Stimulated activated CD8-positive, alpha-beta memory T cell treated with anti-CD3 and anti-CD28 coated beads, Interleukin-15, amount 100 ng/mL, for 4 hours (primary cell): Measurements from ENCODE around the gene SUSD2.
"Not testable (repeated sequence)": the region's sequence is repeated elsewhere in the genome, so short reads cannot be mapped to it uniquely, and the experiment has no call there.

Experiments
- DNase-seq, 2 donors: peaks; one replicate each; pipeline ENCODE4 v3.0.0-alpha.2; 2020; ENCODE audit warnings: low read depth in 2 of 2

The SUSD2 gene

DNA sequence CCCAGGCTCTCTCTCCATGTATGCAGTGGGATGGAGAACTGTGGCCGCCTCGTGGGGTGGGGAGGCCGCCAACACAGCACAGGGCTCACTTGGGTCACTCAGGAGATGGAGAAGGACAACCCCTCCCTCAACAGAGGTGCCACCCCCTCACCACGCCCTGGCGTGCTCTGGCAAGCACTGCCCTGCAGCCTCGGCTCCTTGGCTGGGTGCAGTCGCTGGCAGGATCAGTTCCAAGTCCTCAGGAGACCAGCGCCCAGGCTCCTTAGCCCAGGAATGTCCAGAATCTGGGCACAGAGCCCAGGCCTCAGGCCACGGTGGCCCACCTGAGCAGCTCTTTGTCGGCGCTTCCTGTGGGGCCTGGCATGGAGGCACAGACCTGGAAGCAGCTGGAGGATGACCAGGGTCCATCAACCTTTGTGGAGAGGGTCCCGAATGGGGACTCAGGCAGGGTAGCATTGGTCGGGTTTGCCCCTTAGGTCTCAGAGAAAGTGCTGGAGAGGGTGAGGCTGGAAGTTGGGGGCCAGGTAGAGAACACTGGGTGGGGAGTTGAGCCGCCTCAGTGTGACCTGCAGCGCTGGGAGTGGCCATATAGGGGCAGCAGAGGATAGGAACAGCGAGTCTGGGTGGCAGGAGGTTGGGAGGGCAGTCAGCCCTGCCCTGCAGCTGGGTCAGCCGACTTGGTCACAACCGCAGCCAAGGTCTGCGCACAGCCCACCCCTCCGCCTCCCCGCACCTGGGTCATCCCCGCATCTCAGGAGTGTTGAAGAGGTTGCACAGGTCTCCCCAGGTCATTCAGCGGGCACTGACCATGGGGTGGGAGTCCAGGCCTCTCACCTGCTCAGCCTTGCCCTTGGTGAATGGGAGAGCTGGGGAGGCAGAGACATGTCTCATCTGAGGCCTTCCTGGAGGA is 8.2 kb downstream of the SUSD2 start:
- DNase-seq = no peak

DNA sequence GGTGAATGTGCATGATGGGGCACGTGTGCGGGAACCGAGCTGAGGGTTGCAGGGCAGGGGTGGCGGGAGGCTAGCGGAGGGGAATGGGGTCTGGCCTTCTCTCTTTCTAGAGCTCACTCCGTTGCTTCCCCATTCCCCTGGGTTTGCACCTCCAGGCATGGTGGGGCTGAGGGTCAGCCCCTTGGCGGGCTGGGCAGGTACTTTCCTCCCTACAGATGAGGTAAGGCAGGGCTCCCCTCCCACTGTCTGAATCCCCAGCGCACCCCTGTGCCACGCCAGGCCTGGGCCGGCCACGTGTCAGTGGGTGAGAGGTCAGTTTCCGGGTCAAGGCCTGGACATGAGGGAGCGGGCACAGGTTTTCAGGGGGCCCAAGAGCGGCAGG is 8.9 kb downstream of the SUSD2 start:
- no peak for DNase-seq

DNA sequence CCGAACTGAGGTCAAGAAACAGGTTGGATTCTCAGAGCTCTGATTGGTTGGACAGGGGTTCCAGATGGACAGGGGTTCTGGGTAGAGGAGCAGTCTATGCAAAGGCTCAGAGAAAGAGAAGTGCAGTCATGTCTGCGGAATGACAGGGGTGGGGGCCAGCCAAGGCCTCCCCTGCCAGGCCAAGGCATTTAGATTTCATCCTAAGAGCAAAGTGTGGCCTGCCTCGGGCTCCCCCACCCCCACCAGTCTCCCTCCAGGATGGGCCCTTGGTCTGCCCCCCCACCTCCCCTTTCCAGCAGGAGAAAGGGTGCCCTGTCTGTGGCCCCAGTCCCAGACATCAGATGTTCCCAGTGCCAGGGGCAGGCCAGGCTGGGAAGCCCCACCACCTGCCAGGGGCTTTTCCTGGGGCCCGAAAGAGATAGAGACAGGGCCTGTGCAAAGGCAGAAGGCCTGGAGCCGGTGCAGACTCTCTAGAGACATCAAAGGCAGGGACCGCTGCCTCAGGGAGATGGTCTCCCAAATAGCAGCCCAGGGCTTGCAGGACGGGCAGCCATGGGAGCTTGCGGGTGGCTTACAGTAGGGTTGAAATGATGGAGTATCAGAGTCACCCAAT is 9.4 kb downstream of the SUSD2 start:
- DNase-seq = no peak

DNA sequence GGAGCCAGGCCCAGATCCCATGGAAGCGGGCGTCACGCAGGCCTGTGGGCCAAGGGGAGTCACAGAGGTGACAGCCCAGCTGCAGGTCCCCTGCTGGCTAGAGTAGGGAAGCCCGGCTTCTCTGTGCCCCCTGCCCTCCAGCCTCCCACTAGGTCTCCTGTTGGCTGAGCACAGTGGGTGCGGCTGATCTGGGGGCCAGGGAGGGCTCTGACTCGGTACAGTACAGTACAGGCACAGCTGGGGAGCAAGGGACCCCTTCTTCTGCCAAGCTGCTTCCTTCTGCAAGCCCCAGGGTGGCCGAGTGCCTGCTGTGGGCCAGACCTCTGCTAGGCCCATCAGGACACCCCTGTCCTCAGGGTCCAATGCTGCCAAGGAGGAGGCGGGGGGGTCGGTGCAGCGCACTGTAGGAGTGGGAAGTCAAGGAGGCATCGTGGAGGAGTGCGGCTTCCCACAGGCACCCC is 10.1 kb downstream of the SUSD2 start:
- DNase-seq = no peak

DNA sequence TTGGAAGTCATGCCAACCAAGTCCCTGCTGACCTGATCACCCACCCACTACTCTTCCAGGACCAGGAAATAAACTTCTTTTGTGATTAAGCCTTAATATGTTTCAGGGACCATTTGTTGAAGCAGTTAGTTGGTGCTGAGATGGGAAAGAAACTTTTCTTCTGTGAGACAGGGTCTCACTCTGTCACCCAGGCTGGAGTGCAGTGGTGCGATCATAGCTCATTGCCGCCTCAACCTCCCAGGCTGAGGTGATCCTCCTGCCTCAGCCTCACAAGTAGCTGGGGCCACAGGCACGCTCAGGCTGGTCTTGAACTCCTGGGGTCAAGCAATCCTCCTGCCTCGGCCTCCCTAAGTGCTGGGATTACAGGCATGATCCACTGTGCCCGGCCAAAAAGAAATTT is 10.6 kb downstream of the SUSD2 start:
- no peak for DNase-seq

DNA sequence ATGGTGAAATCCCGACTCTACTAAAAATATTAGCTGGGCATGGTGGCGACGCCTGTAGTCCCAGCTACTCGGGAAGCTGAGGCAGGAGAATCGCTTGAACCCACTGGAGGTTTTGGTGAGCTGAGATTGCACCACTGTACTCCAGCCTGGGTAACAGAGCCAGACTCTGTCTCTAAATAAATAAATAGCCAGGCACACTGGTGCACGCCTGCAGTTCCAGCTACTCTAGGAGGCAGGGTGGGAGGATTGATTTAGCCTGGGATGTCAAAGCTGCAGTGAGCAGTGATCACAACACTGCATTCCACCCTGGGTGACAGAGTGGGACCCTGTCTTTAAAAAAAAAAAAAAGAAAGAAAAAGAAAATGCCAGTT is 17.4 kb downstream of the SUSD2 start:
- DNase-seq = no peak

DNA sequence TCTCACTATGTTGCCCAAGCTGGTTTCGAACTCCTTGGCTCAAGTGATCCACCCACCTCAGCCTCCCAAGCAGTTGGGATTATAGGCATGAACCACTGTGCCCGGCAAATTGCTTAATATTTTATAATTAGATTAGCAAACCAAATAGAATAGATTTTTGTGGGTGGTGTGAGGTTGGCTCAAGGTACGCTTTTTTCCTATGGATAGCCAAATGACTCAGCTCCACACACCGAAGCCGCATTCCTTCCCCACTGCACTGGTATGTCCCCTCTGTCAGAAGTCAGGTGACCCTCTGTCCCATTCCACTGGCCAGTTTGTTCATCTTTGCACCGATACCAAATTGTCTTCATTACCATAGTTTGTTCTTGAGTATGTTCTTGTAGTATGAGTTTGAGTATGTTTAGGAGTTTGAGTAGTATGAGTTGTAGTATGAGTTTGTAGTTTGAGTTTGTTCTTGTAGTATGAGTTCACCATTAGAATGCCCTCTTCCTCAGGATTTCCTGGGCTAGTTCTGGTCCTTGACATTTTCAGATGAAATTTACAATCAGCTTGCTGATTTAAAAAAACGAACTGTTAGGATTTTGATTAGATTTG is 19.4 kb downstream of the SUSD2 start:
- no peak for DNase-seq

DNA sequence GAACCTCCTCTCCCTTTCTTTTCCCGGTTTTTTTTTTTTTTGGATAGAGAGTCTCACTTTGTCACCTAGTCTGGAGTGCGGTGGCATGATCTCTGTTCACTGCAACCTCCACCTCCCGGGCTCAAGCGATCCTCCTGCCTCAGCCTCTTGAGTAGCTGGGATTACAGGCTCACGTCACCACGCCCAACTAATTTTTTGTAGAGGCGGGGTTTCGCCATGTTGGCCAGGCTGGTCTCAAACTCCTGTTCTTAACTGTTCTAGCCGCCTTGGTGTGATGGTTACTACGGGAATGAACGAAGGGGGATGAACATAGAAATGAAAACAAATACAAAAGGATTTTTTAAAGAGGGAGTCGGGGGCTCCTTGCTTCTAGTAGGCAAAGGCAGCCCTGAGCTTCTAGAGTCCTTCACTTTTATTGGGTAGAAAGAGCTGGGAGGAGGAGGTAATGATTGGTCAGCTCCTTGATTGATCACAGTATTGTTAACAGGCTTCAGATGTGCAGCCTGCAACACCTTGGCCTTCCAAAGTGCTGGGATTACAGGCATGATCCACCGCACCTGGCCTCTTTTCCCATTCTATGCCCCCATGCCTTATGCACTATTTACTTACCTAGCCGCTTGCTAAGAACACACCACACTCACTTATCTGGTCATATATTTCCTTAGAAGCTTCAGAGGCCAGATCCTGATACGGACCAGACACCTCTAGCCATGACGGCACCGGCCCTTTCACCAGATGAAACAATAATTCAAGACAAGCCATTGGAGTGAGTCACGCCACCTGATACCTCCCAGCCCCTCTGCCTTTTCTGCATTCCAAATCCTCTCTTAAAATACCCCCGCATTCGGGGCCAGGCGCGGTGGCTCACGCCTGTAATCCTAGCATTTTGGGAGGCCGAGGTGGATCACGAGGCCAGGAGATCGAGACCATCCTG is 20.7 kb downstream of the SUSD2 start:
- no peak for DNase-seq

DNA sequence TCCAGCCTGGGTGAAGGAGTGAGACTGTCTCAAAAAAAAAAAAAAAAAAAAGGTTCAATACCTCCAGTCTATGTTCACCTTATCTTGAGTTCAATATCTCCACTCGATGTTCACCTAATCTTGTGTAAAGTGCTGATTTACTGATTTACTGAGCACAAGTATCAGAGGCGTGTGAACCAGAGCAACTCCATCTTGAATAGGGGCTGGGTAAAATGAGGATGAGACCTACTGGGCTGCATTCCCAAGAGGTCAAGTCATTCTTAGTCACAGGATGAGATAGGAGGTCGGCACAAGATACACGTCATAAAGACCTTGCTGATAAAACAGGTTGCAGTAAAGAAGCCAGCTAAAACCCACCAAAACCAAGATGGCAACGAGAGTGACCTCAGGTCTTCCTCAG is 22.6 kb downstream of the SUSD2 start:
- DNase-seq = not testable (repeated sequence)

DNA sequence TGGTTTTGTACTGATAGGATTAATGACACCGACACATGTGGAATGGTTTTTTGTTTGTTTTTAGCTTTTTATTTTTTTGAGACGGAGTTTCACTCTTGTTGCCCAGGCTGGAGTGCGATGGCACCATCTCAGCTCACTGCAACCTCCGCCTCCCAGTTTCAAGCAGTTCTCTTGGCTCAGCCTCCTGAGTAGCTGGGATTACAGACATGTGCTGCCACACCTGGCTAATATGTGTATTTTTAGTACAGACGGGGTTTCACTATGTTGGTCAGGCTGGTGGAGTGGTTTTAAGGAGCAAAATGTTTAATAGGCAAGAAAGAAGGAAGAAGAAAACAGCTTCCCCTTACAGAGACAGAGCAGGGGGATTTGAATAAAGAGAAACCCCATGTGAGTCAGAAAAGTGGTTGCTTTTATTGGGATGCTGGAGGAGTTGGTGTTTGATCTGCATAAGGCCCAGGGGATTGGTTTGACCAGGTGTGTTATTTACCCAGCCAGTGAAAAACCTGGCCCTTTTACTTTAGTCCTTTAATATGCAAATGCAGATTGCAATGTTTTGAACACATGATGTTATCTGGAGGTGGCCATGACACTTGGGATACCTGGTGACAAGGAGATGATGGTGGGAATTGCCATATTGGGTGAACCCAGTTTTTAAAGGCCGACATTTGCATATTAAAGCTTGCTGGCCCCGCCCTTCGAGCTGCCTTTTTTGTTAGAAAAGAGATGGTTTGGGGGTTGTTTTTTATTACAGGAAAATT is 24.3 kb downstream of the SUSD2 start:
- DNase-seq = no peak

DNA sequence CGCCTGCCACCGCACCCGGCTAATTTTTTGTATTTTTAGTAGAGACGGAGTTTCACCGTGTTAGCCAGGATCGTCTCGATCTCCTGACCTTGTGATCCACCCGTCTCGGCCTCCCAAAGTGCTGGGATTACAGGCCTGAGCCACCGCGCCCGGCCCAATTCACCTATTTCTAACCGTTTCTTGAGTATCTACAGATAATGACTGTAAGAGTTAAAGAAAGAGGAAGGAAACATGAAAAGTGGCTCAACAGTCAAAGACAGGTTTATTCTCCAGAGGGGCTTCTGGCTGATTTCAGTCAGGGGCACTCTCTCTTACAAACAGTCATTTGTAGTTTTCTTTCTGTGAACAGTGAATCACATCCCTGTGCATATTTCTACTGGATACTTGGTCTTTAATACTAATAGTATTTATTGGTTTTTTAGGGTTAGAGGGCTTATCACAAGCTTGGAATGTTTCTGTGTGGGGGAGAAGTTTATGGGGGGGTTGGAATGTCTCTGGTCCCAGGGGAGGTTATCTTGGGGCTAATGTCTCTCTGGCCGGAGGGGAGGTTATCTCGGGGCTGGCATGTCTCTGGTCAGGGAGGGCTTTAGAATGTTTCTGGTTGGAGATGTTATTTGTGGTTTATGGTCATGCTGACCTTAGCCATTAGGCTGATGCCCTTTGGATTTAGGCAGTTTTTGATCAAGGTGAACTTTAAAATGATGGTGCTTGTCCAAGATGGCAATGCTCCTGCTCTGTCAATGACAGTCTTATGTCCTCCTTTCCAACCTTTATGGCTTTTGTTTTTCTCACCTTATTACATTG is 25.4 kb downstream of the SUSD2 start:
- DNase-seq = not testable (repeated sequence)

DNA sequence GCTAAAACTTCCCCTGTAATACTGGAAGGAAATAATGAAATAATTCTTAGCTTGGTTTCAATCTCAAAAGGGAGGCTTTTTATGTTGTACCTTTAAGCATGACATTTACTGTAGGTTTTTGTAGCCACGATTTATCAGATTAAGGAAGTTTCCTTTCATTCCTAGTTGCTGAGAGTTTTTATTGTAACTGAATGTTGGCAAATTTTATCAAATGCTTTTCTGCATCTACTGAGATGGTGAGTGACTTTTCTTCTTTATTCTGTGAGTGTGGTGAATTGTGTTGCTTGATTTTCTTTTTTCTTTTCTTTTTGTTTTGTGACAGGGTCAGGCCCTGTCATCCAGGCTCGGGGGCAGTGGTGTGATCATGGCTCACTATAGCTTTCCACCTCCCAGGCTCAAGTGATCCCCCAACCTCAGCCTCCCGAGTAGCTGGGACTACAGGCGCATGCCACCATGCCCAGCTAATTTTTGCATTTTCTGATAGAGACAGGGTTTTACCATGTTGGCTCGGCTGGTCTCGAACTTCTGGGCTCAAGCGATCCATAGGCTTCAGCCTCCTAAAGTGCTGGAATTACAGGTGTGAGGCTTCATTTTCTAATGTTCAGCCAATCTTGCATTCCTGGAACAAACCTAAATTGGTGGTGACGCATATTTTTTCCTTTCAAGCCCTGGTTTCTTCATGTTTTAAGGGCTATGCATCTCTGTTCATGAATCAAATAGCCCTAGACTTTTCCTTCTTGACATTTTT is 26.2 kb downstream of the SUSD2 start:
- DNase-seq = no peak

DNA sequence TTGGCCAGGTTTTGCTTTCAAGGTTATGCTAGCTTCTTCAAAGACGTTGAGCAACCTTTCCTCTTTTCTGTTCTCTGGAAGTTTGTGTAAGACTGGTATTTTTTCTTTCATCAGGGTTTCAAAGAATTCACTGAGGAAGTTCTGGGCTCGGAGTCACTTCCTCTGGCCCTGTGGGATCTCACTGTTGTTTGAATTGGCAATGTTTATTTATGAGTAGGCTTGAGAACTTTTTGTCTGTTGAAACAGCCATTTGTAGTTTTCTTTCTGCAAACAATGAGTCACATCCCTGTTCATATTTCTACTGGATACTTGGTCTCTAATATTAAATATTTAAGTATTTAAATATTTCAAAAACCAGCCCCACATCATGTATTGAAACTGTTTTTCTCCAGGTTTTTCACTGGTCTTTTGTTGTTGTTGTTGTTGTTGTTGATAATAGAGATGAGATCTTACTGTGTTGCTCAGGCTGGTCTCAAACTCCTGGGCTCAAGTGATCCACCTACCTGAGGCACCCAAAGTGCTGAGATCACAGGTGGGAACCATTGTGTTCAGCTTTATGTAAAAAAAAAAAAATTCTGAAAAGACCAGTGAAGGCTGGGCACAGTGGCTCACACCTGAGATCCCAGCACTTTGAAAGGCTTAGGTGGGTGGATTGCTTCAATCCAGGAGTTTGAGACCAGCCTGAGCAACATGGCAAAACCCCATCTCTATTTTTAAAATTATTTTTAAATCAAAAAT is 26.9 kb downstream of the SUSD2 start:
- DNase-seq = no peak

DNA sequence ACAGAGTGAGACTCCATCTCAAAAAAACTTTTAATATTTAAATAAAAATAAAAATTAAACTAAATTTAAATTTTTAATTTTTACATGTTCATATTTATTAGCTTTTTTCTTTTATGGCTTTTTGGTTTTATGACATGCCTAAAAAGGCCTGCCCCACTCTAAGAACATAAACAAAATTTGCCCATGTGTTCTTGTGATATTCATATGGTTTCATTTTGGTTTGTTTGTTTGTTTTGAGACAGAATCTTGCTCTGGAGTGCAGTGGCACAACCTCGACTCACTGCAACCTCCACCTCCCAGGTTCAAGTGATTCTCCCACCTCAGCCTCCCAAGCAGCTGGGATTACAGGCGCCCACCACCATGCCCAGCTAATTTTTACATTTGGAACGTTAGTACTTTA is 27.7 kb downstream of the SUSD2 start:
- no peak for DNase-seq

DNA sequence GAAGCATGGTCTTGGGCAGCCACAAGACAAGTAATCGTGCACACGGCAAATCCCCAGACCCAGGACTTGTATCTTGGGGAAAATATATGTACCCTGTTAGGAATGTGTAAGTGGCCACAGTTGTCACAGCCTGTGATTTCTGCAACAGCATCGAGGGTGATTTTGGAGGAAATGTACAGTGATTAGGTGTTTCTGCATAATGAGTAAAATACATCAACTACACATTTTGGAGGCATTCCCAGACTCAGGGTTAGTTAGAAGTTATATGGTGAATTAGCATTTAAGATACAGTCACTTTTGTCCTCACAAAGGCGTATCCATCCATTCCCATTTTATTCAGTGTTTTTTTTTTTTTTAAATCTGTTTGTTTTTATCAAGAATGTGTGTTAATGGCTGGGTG is 28.4 kb downstream of the SUSD2 start:
- no peak for DNase-seq

DNA sequence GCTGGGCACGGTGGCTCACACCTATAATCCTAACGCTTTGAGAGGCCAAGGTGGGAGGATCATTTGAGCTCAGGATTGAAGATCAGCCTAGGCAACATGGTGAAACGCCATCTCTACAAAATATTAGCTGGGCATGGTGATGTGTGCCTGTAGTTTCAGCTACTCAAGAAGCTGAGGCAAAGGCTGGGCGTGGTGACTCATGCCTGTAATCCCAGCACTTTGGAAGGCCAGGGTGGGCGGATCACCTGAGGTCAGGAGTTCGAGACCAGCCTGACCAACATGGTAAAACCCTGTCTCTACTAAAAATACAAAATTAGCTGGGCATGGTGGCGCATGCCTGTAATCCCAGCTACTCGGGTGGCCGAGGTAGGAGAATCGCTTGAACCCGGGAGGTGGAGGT is 29.1 kb downstream of the SUSD2 start:
- not testable (repeated sequence) for DNase-seq

DNA sequence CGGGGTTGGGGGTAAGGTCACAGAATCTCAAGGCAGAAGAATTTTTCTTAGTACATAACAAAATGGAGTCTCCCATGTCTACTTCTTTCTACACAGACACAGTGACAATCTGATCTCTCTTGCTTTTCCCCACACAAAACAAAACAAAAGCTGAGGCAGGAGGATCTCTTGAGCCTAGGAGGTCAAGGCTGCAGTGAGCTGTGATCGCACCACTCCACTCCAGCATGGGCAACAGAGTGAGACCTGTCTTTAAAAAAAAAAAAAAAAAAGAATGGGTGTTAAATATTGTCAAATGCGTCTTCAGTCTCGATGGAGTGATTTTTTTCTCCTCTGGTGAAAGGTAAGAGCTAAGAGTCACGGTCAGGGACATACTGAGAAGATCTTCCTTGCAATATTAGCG is 30.4 kb downstream of the SUSD2 start:
- DNase-seq = not testable (repeated sequence)

DNA sequence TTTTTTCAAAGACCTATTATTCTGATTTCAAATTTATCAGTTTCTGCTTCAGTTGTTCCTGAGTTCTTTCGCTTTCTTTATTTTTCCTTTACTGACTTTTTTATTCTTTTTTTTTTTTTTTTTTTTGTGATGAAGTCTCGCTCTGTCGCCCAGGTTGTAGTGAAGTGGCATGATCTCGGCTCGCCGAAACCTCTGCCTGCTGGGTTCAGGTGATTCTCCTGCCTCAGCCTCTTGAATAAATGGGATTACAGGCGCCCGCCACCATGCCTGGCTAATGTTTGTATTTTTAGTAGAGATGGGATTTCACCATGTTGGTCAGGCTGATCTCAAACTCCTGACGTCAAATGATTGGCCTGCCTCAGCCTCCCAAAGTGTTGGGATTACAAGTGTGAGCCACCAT is 31.8 kb downstream of the SUSD2 start:
- DNase-seq = not testable (repeated sequence)
